Muscle layer of colon (tissue), 2 donors: Measurements from ENCODE around the gene EVC.
"Not testable (repeated sequence)": the region's sequence is repeated elsewhere in the genome, so short reads cannot be mapped to it uniquely, and the experiment has no call there.

Source experiments
- H3K27ac ChIP-seq: one replicate; pipeline ENCODE4 v1.7.0; 2013; ENCODE audit warnings: low read depth, mild to moderate bottlenecking, low read length, moderate library complexity
- H3K27me3 ChIP-seq, 2 donors: one replicate each; pipeline ENCODE4 v1.7.0; 2013; ENCODE audit warnings: low read length in 2 of 2, mild to moderate bottlenecking in 2 of 2; ENCODE audit not compliant: insufficient read depth in 2 of 2, control insufficient read depth in 1 of 2
- H3K36me3 ChIP-seq: one replicate; pipeline ENCODE4 v1.7.0; 2013; ENCODE audit warnings: mild to moderate bottlenecking, low read length; ENCODE audit not compliant: insufficient read depth
- H3K4me1 ChIP-seq: one replicate; pipeline ENCODE4 v1.7.0; 2013; ENCODE audit warnings: mild to moderate bottlenecking, low read length; ENCODE audit not compliant: insufficient read depth
- H3K4me3 ChIP-seq, 2 donors: one replicate each; pipeline ENCODE4 v1.7.0; 2013; ENCODE audit warnings: low read length in 2 of 2, low read depth in 1 of 2, mild to moderate bottlenecking in 1 of 2, moderate library complexity in 1 of 2
- H3K9ac ChIP-seq: one replicate; pipeline ENCODE4 v1.7.0; 2013; ENCODE audit warnings: low read length
- H3K9me3 ChIP-seq: one replicate; pipeline ENCODE4 v1.7.0; 2013; ENCODE audit warnings: mild to moderate bottlenecking, low read length
- donor health status: abdominal sarcoma.
- donor health status: Adenocarcinoma of cecum.

The EVC gene

GRCh38 chr4:5810770-5811430 lies 99.9 kb downstream of the EVC start:
- Histone ChIP-seq H3K4me1 (no peaks in the 10 kb centered on the region), H3K27me3 (no peaks in the 10 kb centered on the region), H3K36me3 (peaks cover 67% of the 10 kb centered on the region), H3K27ac (no peak overlapping the region), H3K9ac (no peak overlapping the region), H3K9me3 (no peaks in the 10 kb centered on the region), H3K4me3 (no peak overlapping the region)

GRCh38 chr4:5812057-5812456 lies 101.1 kb downstream of the EVC start:
- H3K4me1 ChIP-seq, H3K27me3 ChIP-seq, H3K9ac ChIP-seq, H3K27ac ChIP-seq, H3K9me3 ChIP-seq, H3K4me3 ChIP-seq: not testable (repeated sequence)
- H3K36me3 ChIP-seq, result peaks cover 59% of the 10 kb centered on the region

- Histone ChIP-seq H3K4me1 (no peaks in the 10 kb centered on the region), H3K36me3 (peaks cover 58% of the 10 kb centered on the region), H3K9ac (no peak overlapping the region), H3K9me3 (no peaks in the 10 kb centered on the region), H3K27ac (no peak overlapping the region), H3K4me3 (no peak overlapping the region), H3K27me3 (no peaks in the 10 kb centered on the region)
Observed at GRCh38 chr4:5812506-5813229, 101.7 kb downstream of the EVC start.

- no peak overlapping the region for H3K27ac ChIP-seq
- H3K4me3 ChIP-seq, result no peak overlapping the region
- H3K9me3 ChIP-seq, result no peaks in the 10 kb centered on the region
- H3K9ac ChIP-seq, result no peak overlapping the region
- H3K36me3 ChIP-seq, result peaks cover 69% of the 10 kb centered on the region
- no peaks in the 10 kb centered on the region for H3K27me3 ChIP-seq
- H3K4me1 ChIP-seq, result no peaks in the 10 kb centered on the region
Observed at GRCh38 chr4:5813882-5814255, 102.9 kb downstream of the EVC start.

GRCh38 chr4:5814421-5814820 lies 103.4 kb downstream of the EVC start:
- H3K36me3 ChIP-seq, result peaks cover 63% of the 10 kb centered on the region
- no peaks in the 10 kb centered on the region for H3K27me3 ChIP-seq
- no peak overlapping the region for H3K9ac ChIP-seq
- H3K9me3 ChIP-seq, result no peaks in the 10 kb centered on the region
- no peaks in the 10 kb centered on the region for H3K4me1 ChIP-seq
- H3K27ac ChIP-seq, result no peak overlapping the region
- H3K4me3 ChIP-seq, result no peak overlapping the region

- no peaks in the 10 kb centered on the region for H3K27me3 ChIP-seq
- peaks cover 52% of the 10 kb centered on the region for H3K36me3 ChIP-seq
- H3K27ac ChIP-seq, result no peak overlapping the region
Observed at GRCh38 chr4:5815641-5816040, 104.6 kb downstream of the EVC start.

GRCh38 chr4:5816101-5816500 lies 105.1 kb downstream of the EVC start:
- Histone ChIP-seq H3K36me3 (peaks cover 52% of the 10 kb centered on the region), H3K4me1 (no peaks in the 10 kb centered on the region), H3K9ac (no peak overlapping the region), H3K27ac (no peak overlapping the region), H3K4me3 (no peak overlapping the region), H3K27me3 (no peaks in the 10 kb centered on the region), H3K9me3 (no peaks in the 10 kb centered on the region)

More at GRCh38 chr4:5815641-5816040, 104.6 kb downstream of the EVC start:
- Histone ChIP-seq H3K9ac (no peak overlapping the region), H3K4me1 (no peaks in the 10 kb centered on the region), H3K9me3 (no peaks in the 10 kb centered on the region), H3K4me3 (no peak overlapping the region)

- no peaks in the 10 kb centered on the region for H3K4me1 ChIP-seq
- H3K9ac ChIP-seq, result no peak overlapping the region
- H3K36me3 ChIP-seq, result peaks cover 50% of the 10 kb centered on the region
- no peaks in the 10 kb centered on the region for H3K27me3 ChIP-seq
- H3K27ac ChIP-seq, result no peak overlapping the region
- no peak overlapping the region for H3K4me3 ChIP-seq
- H3K9me3 ChIP-seq, result no peaks in the 10 kb centered on the region
Observed at GRCh38 chr4:5816851-5817375, 105.9 kb downstream of the EVC start.

GRCh38 chr4:5821665-5822358 lies 110.8 kb downstream of the EVC start:
- peaks cover 28% of the 10 kb centered on the region for H3K36me3 ChIP-seq

GRCh38 chr4:5822619-5823018 lies 111.6 kb downstream of the EVC start:
- Histone ChIP-seq H3K27ac (no peak overlapping the region), H3K9ac (no peak overlapping the region), H3K4me1 (peaks cover 2% of the 10 kb centered on the region), H3K27me3 (no peaks in the 10 kb centered on the region), H3K36me3 (peaks cover 28% of the 10 kb centered on the region), H3K4me3 (no peak overlapping the region), H3K9me3 (no peaks in the 10 kb centered on the region)

More at GRCh38 chr4:5821665-5822358, 110.8 kb downstream of the EVC start:
- H3K4me1 ChIP-seq, result no peaks in the 10 kb centered on the region
- no peaks in the 10 kb centered on the region for H3K9me3 ChIP-seq
- H3K27me3 ChIP-seq, result no peaks in the 10 kb centered on the region
- no peak overlapping the region for H3K9ac ChIP-seq
- H3K27ac ChIP-seq, result no peak overlapping the region
- no peak overlapping the region for H3K4me3 ChIP-seq

- no peak overlapping the region for H3K9ac ChIP-seq
- peaks cover 6% of the 10 kb centered on the region for H3K4me1 ChIP-seq
- peaks cover 21% of the 10 kb centered on the region for H3K36me3 ChIP-seq
- no peaks in the 10 kb centered on the region for H3K9me3 ChIP-seq
- no peak overlapping the region for H3K27ac ChIP-seq
- no peaks in the 10 kb centered on the region for H3K27me3 ChIP-seq
- H3K4me3 ChIP-seq, result no peak overlapping the region
Observed at GRCh38 chr4:5823542-5824211, 112.7 kb downstream of the EVC start.
